GM12872 (cell line): Measurements from ENCODE around the gene ZBTB32.

Experiments used
- TF ChIP-seq, protein P1 (sequence below): IDR thresholded peaks from 3 replicates; pipeline ENCODE4 v1.5.1; 2011; ENCODE audit warnings: low read depth, mild to moderate bottlenecking, low read length, moderate library complexity; ENCODE audit not compliant: insufficient read depth

The ZBTB32 gene

DNA sequence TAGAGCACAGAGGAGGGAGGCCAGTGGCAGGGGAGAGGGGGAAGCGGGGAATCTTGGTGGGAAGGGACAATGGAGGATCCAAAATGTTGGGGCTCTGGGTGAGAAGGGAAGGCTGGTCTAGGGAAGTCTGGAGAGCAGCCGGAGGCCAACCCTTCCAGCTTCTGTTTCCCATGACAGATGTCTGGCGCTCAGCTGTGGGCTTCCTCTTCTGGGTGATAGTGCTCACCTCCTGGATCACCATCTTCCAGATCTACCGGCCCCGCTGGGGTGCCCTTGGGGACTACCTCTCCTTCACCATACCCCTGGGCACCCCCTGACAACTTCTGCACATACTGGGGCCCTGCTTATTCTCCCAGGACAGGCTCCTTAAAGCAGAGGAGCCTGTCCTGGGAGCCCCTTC lies 42.2 kb downstream of the ZBTB32 start:
- TF ChIP-seq, protein P1, sequence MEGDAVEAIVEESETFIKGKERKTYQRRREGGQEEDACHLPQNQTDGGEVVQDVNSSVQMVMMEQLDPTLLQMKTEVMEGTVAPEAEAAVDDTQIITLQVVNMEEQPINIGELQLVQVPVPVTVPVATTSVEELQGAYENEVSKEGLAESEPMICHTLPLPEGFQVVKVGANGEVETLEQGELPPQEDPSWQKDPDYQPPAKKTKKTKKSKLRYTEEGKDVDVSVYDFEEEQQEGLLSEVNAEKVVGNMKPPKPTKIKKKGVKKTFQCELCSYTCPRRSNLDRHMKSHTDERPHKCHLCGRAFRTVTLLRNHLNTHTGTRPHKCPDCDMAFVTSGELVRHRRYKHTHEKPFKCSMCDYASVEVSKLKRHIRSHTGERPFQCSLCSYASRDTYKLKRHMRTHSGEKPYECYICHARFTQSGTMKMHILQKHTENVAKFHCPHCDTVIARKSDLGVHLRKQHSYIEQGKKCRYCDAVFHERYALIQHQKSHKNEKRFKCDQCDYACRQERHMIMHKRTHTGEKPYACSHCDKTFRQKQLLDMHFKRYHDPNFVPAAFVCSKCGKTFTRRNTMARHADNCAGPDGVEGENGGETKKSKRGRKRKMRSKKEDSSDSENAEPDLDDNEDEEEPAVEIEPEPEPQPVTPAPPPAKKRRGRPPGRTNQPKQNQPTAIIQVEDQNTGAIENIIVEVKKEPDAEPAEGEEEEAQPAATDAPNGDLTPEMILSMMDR = no peak

DNA sequence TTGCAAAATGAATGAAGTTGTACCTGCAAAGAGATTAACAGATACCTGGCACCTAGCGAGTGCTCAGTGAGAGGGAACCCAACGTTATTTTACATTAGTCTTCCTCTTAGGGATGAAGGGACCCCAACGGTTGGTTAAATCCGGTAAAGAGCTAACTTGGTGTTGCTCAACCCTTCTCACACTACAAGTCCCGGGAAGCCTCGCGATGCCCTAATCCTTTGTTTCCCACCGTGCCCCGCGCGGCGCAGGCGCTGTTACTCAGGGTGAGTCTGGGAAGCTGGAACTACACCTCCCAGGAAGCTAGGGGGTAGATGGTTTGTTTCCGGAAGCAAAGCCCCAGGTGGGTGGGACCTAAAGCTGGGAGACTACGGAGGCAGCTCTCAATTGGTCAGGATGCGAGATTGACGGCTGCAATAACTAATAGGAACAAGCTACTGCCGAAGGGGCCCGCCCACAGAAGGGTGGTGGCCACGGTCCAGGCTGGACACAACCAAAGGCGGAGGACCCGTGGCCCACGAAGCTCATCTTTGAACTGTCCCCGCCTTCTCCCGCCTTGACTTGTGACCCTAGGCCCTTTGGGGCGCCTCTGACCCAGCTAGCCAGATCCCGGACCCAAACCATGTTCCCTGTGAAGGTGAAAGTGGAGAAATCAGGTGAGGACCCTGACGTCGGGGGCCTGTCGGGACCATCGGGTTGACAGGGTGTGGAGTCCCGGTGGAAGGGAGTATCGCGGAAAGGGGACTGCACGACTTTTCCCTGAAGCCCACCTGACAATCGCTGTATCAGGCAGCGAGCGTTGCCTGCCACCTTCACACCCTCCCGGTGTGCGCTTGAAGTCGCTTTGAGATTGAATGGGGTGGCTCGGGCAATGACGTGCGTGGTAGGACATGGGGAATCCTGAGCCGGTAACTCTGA lies 44.0 kb downstream of the ZBTB32 start, which contains the start of gene LIN37:
Gene LIN37 (plus strand): TSS at position 471 of the 915 bp plus-strand sequence. CDS start 149 bp downstream, at position 620.
- TF ChIP-seq, protein P1 = no peak

DNA sequence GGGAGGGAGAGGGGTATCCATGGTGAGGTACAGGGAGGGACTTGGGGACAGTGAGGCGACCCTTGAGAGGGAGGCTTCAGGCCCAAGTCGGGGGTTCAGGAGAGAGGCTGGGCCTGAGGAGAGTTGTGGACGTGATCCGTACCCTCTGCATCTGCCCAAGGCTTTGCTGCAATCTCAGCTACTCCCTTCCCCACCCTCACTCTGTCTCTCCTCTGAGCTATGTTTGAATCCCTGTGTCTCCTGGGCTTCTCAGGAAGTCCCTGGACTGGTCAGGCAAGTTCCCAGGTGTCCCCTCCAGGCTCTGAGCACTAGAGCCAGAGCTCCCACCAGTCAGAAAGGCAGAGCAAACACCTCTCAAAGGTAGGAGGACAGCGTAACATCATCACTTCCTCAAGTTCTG lies 45.8 kb downstream of the ZBTB32 start:
- TF ChIP-seq, protein P1 = no peak

DNA sequence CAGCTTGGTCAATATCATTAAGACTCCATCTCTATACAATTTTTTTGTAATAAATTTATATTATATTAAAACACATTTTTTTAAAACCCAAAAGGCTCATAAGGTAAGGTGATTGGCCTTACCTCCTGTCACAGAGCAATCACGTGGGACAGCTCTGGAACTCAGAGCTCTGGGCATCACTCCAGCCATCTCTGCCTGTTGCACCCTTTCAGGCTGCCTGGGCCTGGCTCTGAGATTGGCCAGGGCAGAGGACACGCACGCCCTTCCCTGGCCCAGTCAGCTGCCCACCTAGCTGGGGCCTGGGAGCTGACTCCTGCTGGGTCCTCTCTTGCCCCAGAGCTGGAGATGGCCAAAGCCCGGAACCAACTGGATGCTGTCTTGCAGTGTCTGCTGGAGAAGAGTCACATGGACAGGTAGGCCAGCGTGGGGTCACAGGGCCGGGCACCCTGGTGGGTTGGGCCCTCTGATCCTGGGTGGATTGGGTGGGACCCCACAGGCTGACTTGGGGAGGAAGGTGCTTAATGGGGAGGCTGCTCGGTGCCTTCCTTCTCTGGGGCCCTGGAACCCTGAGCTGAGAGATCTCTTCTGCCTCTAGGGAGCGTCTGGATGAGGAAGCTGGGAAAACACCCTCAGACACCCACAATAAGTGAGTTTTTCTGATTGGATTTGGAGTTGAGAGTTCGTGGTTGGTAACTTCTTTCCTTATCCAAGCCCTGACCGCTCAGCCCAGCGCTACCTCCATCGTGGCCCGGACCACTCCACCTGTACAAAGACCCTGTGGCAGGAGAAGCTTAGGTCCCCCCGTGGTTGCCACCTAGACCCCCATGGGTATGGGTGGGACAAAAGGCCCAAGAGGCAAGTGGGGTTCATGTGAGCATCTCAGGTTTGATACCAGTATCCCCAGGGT lies 47.7 kb downstream of the ZBTB32 start:
- TF ChIP-seq, protein P1 = no peak

DNA sequence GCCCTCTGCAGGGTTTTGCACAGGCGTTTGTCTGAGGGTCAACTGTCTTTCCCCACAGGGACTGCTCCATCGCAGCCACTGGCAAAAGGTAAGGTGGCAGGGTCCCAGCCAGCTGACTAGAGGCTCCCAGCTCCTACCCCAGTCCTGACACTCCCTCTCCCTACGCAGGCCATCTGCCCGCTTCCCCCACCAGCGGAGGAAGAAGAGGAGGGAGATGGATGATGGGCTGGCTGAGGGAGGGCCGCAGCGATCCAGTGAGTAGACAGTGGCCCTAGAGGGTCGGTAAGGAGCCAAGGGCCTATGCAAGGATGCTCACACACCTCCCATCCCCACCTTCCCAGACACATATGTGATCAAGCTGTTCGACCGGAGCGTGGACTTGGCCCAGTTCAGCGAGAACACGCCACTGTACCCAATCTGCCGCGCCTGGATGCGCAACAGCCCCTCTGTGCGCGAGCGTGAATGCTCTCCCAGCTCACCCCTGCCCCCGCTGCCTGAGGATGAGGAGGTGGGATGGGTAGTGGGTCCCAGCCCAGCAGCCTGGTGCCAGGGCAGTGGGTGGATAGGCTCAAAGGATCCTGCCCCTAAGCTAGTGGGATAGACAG lies 48.5 kb downstream of the ZBTB32 start:
- TF ChIP-seq, protein P1 = no peak

DNA sequence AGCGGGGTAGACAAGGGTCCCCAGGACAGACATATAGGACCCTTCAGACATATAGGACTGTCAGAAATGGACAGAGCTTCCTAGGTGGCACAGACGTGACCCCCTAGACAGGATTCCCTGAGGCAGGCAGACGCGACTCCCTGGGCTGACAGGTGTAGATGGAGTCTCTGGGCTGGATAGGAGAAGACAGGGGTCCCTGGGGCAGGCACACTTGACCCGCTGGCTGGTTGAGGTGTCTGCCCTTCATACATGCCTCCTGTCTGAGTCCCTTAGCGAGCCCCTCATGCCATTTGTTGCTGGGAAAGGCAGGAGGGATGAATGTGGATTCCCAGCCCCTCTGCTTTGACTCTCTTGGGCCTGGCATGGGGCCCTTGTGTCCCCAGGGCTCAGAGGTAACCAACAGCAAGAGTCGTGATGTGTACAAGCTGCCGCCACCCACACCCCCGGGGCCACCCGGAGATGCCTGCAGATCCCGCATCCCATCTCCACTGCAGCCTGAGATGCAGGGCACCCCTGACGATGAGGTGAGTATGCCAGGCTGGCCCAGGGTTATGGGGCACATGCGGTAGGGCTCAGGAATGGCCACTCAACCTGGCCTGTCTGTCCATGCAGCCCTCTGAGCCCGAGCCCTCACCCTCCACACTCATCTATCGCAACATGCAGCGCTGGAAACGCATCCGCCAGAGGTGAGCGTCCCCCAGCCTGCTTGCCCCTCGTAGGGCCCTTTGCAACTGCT lies 49.4 kb downstream of the ZBTB32 start:
- TF ChIP-seq, protein P1 = no peak
